Measurements from ENCODE around the gene EIF2D.

Gene EIF2D

GRCh38 chr1:206547104-206547503 is 65.2 kb downstream of the EIF2D start:
- no peak for DNase-seq (ENCODE audit: low read depth)

GRCh38 chr1:206545351-206545750 is 66.9 kb downstream of the EIF2D start:
- DNase-seq (ENCODE audit: low read depth): no peak

- DNase-seq (ENCODE audit: low read depth): no peak
Observed at GRCh38 chr1:206544562-206545257, 67.6 kb downstream of the EIF2D start.

Data from HS-27A (cell line).